GM23338 (cell line): Measurements from ENCODE around the gene CFAP53.

Experiments
- EZH2 ChIP-seq: fragments of 200-600 bp; sonication (generic); IDR thresholded peaks from one replicate; pipeline ENCODE4 v1.8.0; 2017; ENCODE audit warnings: antibody characterized with exemption, mild to moderate bottlenecking, low read depth; ENCODE audit not compliant: unreplicated experiment
- EZH2phosphoT487 ChIP-seq: fragments of 200-600 bp; sonication (generic); IDR thresholded peaks from one replicate; pipeline ENCODE4 v1.8.1; 2018; ENCODE audit warnings: antibody characterized with exemption; ENCODE audit not compliant: unreplicated experiment
- POLR2AphosphoS5 ChIP-seq: IDR thresholded peaks from 2 replicates; pipeline ENCODE4 v1.6.1; 2016; ENCODE audit warnings: antibody characterized with exemption, low read depth
- ZNF331 ChIP-seq: fragments of 250-450 bp; sonication (Bioruptor Pico); IDR thresholded peaks from 2 replicates; pipeline ENCODE4 v1.5.0; 2020; ENCODE audit warnings: low read depth, mild to moderate bottlenecking, moderate library complexity
- TF ChIP-seq, protein P1 (sequence below), 2 experiments: fragments of 200-600 bp in 1 of 2; sonication (generic) in 1 of 2; conservative IDR thresholded peaks; 2 replicates each; pipeline versions ENCODE4 v1.5.1 to v1.6.1; 2016 to 2017; ENCODE audit warnings: antibody characterized with exemption in 2 of 2, low read depth in 2 of 2, mild to moderate bottlenecking in 2 of 2, moderate library complexity in 1 of 2

- TF ChIP-seq, protein P1, sequence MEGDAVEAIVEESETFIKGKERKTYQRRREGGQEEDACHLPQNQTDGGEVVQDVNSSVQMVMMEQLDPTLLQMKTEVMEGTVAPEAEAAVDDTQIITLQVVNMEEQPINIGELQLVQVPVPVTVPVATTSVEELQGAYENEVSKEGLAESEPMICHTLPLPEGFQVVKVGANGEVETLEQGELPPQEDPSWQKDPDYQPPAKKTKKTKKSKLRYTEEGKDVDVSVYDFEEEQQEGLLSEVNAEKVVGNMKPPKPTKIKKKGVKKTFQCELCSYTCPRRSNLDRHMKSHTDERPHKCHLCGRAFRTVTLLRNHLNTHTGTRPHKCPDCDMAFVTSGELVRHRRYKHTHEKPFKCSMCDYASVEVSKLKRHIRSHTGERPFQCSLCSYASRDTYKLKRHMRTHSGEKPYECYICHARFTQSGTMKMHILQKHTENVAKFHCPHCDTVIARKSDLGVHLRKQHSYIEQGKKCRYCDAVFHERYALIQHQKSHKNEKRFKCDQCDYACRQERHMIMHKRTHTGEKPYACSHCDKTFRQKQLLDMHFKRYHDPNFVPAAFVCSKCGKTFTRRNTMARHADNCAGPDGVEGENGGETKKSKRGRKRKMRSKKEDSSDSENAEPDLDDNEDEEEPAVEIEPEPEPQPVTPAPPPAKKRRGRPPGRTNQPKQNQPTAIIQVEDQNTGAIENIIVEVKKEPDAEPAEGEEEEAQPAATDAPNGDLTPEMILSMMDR (conservative IDR thresholded peaks at IDR 0.05; ENCODE audit: low read depth in 2 of 2), result no peak
- TF ChIP-seq EZH2 (no peak), ZNF331 (CRISPR knock-in tag) (no peak), EZH2phosphoT487 (no peak), POLR2AphosphoS5 (no peak)
These were observed 83.8 kb downstream of the CFAP53 start for GRCh38 chr18:50182511-50182910.
